Osteoblast (primary cell): ENCODE results near the gene DGKI. TPM values are rescaled to one million over a fixed set of nuclear protein-coding genes. Genes with fewer than 3 reads are reported as not detected.

Experiments
- DNase-seq: peaks from one replicate; pipeline ENCODE4 v3.0.0; 2011; ENCODE audit warnings: low spot score, mixed read lengths; ENCODE audit not compliant: insufficient read length; ENCODE audit errors: missing footprints
- H2AFZ ChIP-seq: 2 replicates; pipeline ENCODE4 v1.6.0; 2011; ENCODE audit warnings: mild to moderate bottlenecking, low read length
- H3K27ac ChIP-seq: 2 replicates; pipeline ENCODE4 v1.5.1; 2011; ENCODE audit warnings: mild to moderate bottlenecking, low read depth, low read length, moderate library complexity
- H3K27me3 ChIP-seq: 2 replicates; pipeline ENCODE4 v1.6.0; 2012; ENCODE audit warnings: mild to moderate bottlenecking, control low read depth, inconsistent platforms, low read length, moderate library complexity; ENCODE audit not compliant: insufficient read depth
- H3K36me3 ChIP-seq: 2 replicates; pipeline ENCODE4 v1.5.1; 2011; ENCODE audit warnings: mild to moderate bottlenecking, low read length, control low read depth, moderate library complexity; ENCODE audit not compliant: insufficient read depth
- H3K4me1 ChIP-seq: 2 replicates; pipeline ENCODE4 v1.5.1; 2011; ENCODE audit warnings: mild to moderate bottlenecking, low read length, control low read depth, moderate library complexity; ENCODE audit not compliant: insufficient read depth
- H3K4me2 ChIP-seq: 2 replicates; pipeline ENCODE4 v1.6.0; 2011; ENCODE audit warnings: mild to moderate bottlenecking, low read length; ENCODE audit not compliant: insufficient read depth
- H3K4me3 ChIP-seq: fragments of 200-600 bp; sonication (generic); 3 replicates; pipeline ENCODE4 v1.5.1; 2012; ENCODE audit warnings: mild to moderate bottlenecking, low read length, inconsistent platforms; ENCODE audit not compliant: insufficient read depth
- H3K79me2 ChIP-seq: 2 replicates; pipeline ENCODE4 v1.6.0; 2012; ENCODE audit warnings: mild to moderate bottlenecking, low read length, control low read depth, inconsistent platforms; ENCODE audit not compliant: insufficient read depth
- H3K9me3 ChIP-seq: 2 replicates; pipeline ENCODE4 v1.5.1; 2011; ENCODE audit warnings: low read depth, low read length, control low read depth
- H4K20me1 ChIP-seq: 2 replicates; pipeline ENCODE4 v1.6.0; 2012; ENCODE audit warnings: mild to moderate bottlenecking, low read length, control low read depth; ENCODE audit not compliant: insufficient read depth
- CTCF ChIP-seq: IDR thresholded peaks from 2 replicates; pipeline ENCODE4 v1.5.1; 2011; ENCODE audit warnings: mild to moderate bottlenecking, low read depth, low read length, moderate library complexity; ENCODE audit errors: extremely low read depth
- small RNA-seq: library from RNA; depleted of rRNA; stranded (forward); fragments of <200 nt; gene quantifications from one replicate; pipeline ENCODE3, GENCODE V24; 2012
- total RNA-seq: library from RNA; depleted of rRNA; stranded (reverse); fragments of >200 nt; gene quantifications from 2 replicates; pipeline ENCODE4 v1.2.3, GENCODE V29; 2012

DGKI gene
- total RNA-seq, 1 donor, result 19.2 TPM

DNA sequence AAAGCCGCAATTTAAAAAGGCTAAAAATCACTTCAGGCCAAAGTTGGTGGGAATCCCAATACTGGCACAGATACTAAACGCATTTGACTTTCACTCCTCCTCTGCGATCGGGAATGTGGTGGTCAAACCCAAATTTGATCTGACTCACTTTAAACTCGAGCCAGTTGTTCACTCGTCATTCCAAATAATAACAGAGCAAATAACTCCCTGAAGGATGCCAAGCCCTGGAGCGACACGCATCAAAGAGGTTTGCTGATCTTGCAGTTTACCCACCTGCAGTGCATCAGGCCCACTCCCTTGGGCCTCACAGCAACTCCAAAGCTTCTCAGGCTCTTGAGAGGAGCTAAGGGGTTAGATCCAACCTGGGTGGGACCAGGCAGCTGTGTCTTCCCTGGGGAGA lies 515.4 kb downstream of the DGKI start:
- Histone ChIP-seq H3K9me3 (no peaks in the 10 kb centered on the region), H3K27ac (no peak overlapping the region), H3K4me3 (no peak overlapping the region), H3K27me3 (no peaks in the 10 kb centered on the region), H3K36me3 (no peaks in the 10 kb centered on the region), H3K4me2 (peak overlapping the region; percentile 46), H3K79me2 (no peaks in the 10 kb centered on the region), H4K20me1 (no peaks in the 10 kb centered on the region), H2AFZ (no peak overlapping the region), H3K4me1 (peaks cover 9% of the 10 kb centered on the region)
- no peak for TF ChIP-seq CTCF
- DNase-seq, result peak; percentile 45

Small RNA genes within 50 kb of the gene (small RNA-seq; reads per million reads assigned to genes)
- gene AC090498.1, result 4.1 reads per million, percentile 84 among the genes with 10 or more reads in this experiment

Other genes with a start within 250 kb of the DGKI start
- gene CREB3L2, start 155.1 kb upstream of the DGKI start, total RNA-seq, result 26.5 and 28.6 TPM in 2 replicates
- gene AKR1D1, start 229.5 kb upstream of the DGKI start, total RNA-seq, result under 0.01 TPM in 1 of 2 replicates, not detected in the other